Measurements from ENCODE around the gene MPV17. TPM values are rescaled to one million over a fixed set of nuclear protein-coding genes. Genes with fewer than 3 reads are reported as not detected.

The MPV17 gene
- total RNA-seq, 4 donors from 2014 or later = 41.8 to 60.0 (median 50.6) TPM

DNA sequence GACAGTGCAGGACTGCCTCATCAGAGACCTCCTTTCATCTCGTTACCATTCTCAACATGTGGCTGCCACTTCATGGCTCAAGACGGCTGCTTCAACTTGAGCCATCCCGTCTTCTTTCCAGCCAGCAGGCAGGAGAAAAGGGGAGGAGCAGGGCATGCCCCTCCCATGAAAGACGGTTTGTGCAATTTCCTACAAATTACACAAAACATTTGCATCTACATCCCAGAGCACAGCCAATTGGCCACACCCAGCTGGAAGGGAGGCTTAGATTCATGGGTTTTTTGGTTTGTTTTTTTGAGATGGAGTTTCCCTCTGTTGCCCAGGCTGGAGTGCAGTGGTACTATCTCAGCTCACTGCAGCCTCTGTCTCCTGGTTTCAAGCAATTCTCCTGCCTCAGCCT lies 26.4 kb downstream of the MPV17 start:
- no peak overlapping the region for H3K27ac ChIP-seq
- DNase-seq = no peak
- H3K27me3 ChIP-seq = no peaks in the 10 kb centered on the region
- TF ChIP-seq CTCF (IDR thresholded peaks at IDR 0.05) (no peak), POLR2A (IDR thresholded peaks at IDR 0.05) (no peak)
- H3K4me1 ChIP-seq = no peaks in the 10 kb centered on the region
- H3K36me3 ChIP-seq = no peaks in the 10 kb centered on the region
- no peak overlapping the region for H3K4me3 ChIP-seq
- intact Hi-C loops (cut with DNase I; ENCODE audit: low total_unique reads) = no loop called here
- no peaks in the 10 kb centered on the region for H3K9me3 ChIP-seq

DNA sequence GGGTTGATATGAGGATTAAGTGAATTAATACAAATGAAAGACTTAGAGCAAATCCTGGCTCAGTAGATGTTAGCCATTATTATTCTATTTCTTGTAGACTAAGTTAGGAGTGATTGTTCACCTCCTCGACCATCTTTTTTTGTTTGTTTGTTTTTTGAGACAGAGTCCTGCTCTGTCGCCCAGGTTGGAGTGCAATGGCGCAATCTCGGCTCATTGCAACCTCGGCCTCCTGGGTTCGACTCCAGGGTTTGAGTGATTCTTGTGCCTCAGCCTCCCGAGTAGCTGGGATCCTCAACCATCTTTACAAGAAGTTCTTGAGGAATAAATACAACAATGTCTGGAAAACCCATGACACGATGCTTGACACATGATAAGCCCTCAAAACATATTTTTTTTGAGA lies 28.0 kb downstream of the MPV17 start:
- DNase-seq = no peak

DNA sequence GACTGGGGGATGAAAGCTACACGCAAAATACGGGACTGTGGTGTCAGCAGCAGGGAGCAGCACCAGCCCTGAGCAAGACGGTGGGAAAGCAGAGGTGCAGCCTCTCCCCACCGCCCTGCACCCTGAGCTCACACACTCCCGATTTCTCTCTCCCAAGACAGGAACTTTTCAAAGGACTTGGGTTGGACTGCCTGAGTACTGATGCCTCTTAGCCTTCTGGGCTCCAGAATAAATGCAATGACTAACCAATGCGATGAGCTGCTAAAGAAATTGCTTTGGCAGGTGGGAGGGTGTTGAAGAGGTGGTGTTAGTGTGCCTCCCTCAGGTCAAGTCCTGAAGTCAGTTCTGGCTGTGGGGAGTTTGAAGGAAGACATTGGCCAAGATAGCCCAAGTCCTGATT lies 31.0 kb downstream of the MPV17 start:
- intact Hi-C loops (cut with DNase I; ENCODE audit: low total_unique reads) = no loop called here
- Histone ChIP-seq H3K27ac (no peak overlapping the region), H3K27me3 (no peaks in the 10 kb centered on the region), H3K9me3 (no peaks in the 10 kb centered on the region), H3K4me1 (no peaks in the 10 kb centered on the region), H3K36me3 (no peaks in the 10 kb centered on the region), H3K4me3 (no peak overlapping the region)
- no peak for TF ChIP-seq CTCF (IDR thresholded peaks at IDR 0.05)
- DNase-seq = no peak

More for the DNA sequence above, 28.0 kb downstream of the MPV17 start:
- no peak for TF ChIP-seq POLR2A (IDR thresholded peaks at IDR 0.05)
- no peak for TF ChIP-seq CTCF (IDR thresholded peaks at IDR 0.05)
- Histone ChIP-seq H3K9me3 (no peaks in the 10 kb centered on the region), H3K27ac (no peak overlapping the region), H3K36me3 (no peaks in the 10 kb centered on the region), H3K4me1 (no peaks in the 10 kb centered on the region), H3K27me3 (no peaks in the 10 kb centered on the region), H3K4me3 (no peak overlapping the region)
- intact Hi-C loops (cut with DNase I; ENCODE audit: low total_unique reads) = no loop called here

DNA sequence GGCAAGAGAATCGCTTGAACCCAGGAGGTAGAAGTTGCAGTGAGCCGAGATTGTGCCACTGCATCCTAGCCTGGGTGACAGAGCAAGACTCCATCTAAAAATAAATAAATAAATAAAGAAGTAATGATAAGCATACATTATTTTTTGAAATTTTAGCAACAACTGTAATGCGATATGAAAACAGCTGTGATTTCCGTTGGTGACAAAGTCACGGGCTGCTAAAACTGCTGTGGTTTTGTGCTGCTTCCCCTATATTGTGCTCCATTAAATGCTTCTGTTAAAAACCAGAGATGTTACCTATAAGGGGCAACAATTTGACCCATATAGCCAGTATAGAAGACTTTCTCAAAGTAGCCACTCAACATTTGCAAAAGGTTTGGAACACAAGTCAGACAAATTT lies 32.3 kb downstream of the MPV17 start:
- Histone ChIP-seq H3K27ac (no peak overlapping the region), H3K4me1 (no peaks in the 10 kb centered on the region), H3K27me3 (no peaks in the 10 kb centered on the region), H3K4me3 (no peak overlapping the region), H3K9me3 (no peaks in the 10 kb centered on the region), H3K36me3 (no peaks in the 10 kb centered on the region)
- TF ChIP-seq POLR2A (IDR thresholded peaks at IDR 0.05) (no peak), CTCF (IDR thresholded peaks at IDR 0.05) (no peak)
- intact Hi-C loops (cut with DNase I; ENCODE audit: low total_unique reads) = no loop called here
- DNase-seq = no peak

- H3K27ac ChIP-seq = peak overlapping the region in 1 of 2 donors; percentile 71
- no peaks in the 10 kb centered on the region for H3K27me3 ChIP-seq
- TF ChIP-seq CTCF (IDR thresholded peaks at IDR 0.05) = no peak
- no peak for TF ChIP-seq POLR2A (IDR thresholded peaks at IDR 0.05)
- no peaks in the 10 kb centered on the region for H3K36me3 ChIP-seq
- DNase-seq = no peak
- H3K4me3 ChIP-seq = no peak overlapping the region
- intact Hi-C loops (cut with DNase I; ENCODE audit: low total_unique reads) = loop anchor here (10.0 kb wide), 1 partner anchor 184 kb away; no protein-coding TSS in a partner anchor
- H3K4me1 ChIP-seq = no peaks in the 10 kb centered on the region
- no peaks in the 10 kb centered on the region for H3K9me3 ChIP-seq
These were observed 34.3 kb downstream of the MPV17 start for GRCh38 chr2:27288610-27289009.

All from uterus (tissue), 4 donors.